ENCODE measurements around the gene DHX9.

The DHX9 gene

GRCh38 chr1:182842265-182842664 is 3.1 kb downstream of the DHX9 start:
- Histone ChIP-seq H3K27ac (no peak overlapping the region), H3K4me3 (no peak overlapping the region), H3K36me3 (peaks cover 0 to 33% (median 30%) of the 10 kb centered on the region in 3 donors), H3K9me3 (no peaks in the 10 kb centered on the region), H3K27me3 (no peaks in the 10 kb centered on the region), H3K4me1 (peaks cover 0 to 52% (median 29%) of the 10 kb centered on the region in 4 donors)
- intact Hi-C loops (cut with DNase I; ENCODE audit: low total_unique reads) = no loop called here
- TF ChIP-seq CTCF (IDR thresholded peaks at IDR 0.05) = no peak
- no peak for DNase-seq

- Histone ChIP-seq H3K9me3 (no peaks in the 10 kb centered on the region), H3K27me3 (no peaks in the 10 kb centered on the region), H3K4me1 (peaks cover 0 to 44% (median 26%) of the 10 kb centered on the region in 4 donors), H3K4me3 (no peak overlapping the region), H3K36me3 (peaks cover 24 to 60% (median 55%) of the 10 kb centered on the region in 3 donors), H3K27ac (no peak overlapping the region)
- no peak for DNase-seq
- no peak for TF ChIP-seq CTCF (IDR thresholded peaks at IDR 0.05)
- intact Hi-C loops (cut with DNase I; ENCODE audit: low total_unique reads) = no loop called here
Observed at GRCh38 chr1:182845379-182845778, 6.2 kb downstream of the DHX9 start.

GRCh38 chr1:182845894-182846293 is 6.7 kb downstream of the DHX9 start:
- intact Hi-C loops (cut with DNase I; ENCODE audit: low total_unique reads) = no loop called here
- DNase-seq = no peak
- H3K27ac ChIP-seq = no peak overlapping the region
- H3K9me3 ChIP-seq = no peaks in the 10 kb centered on the region
- H3K27me3 ChIP-seq = no peaks in the 10 kb centered on the region
- no peak overlapping the region for H3K4me3 ChIP-seq
- no peak for TF ChIP-seq CTCF (IDR thresholded peaks at IDR 0.05)
- peaks cover 0 to 39% (median 22%) of the 10 kb centered on the region in 4 donors for H3K4me1 ChIP-seq
- H3K36me3 ChIP-seq = peaks cover 26 to 64% (median 56%) of the 10 kb centered on the region in 3 donors

GRCh38 chr1:182847105-182847504 is 8.0 kb downstream of the DHX9 start:
- no peak for TF ChIP-seq CTCF (IDR thresholded peaks at IDR 0.05)
- no peak overlapping the region for H3K27ac ChIP-seq
- H3K36me3 ChIP-seq = peaks cover 32 to 75% (median 59%) of the 10 kb centered on the region in 3 donors

GRCh38 chr1:182848736-182849135 is 9.6 kb downstream of the DHX9 start:
- Histone ChIP-seq H3K27me3 (no peaks in the 10 kb centered on the region), H3K4me3 (no peak overlapping the region), H3K27ac (no peak overlapping the region), H3K4me1 (peaks cover 0 to 10% (median 5%) of the 10 kb centered on the region in 4 donors), H3K36me3 (peaks cover 48 to 87% (median 74%) of the 10 kb centered on the region in 3 donors), H3K9me3 (no peaks in the 10 kb centered on the region)
- intact Hi-C loops (cut with DNase I; ENCODE audit: low total_unique reads) = no loop called here
- TF ChIP-seq CTCF (IDR thresholded peaks at IDR 0.05) = no peak
- DNase-seq = no peak

More at GRCh38 chr1:182847105-182847504, 8.0 kb downstream of the DHX9 start:
- H3K27me3 ChIP-seq = no peaks in the 10 kb centered on the region
- no peaks in the 10 kb centered on the region for H3K9me3 ChIP-seq
- no peak for DNase-seq
- H3K4me1 ChIP-seq = peaks cover 0 to 27% (median 12%) of the 10 kb centered on the region in 4 donors
- intact Hi-C loops (cut with DNase I; ENCODE audit: low total_unique reads) = no loop called here
- no peak overlapping the region for H3K4me3 ChIP-seq

GRCh38 chr1:182850319-182850718 is 11.2 kb downstream of the DHX9 start:
- peaks cover 62 to 89% (median 77%) of the 10 kb centered on the region in 3 donors for H3K36me3 ChIP-seq
- H3K4me1 ChIP-seq = peaks cover 0 to 3% (median 0%) of the 10 kb centered on the region in 4 donors
- intact Hi-C loops (cut with DNase I; ENCODE audit: low total_unique reads) = no loop called here
- no peak for DNase-seq
- no peaks in the 10 kb centered on the region for H3K9me3 ChIP-seq
- H3K27me3 ChIP-seq = no peaks in the 10 kb centered on the region
- H3K4me3 ChIP-seq = no peak overlapping the region
- no peak for TF ChIP-seq CTCF (IDR thresholded peaks at IDR 0.05)
- H3K27ac ChIP-seq = no peak overlapping the region

Measured in tibial artery (tissue), 4 donors.